ENCODE measurements around the gene CRKL.
A peak's percentile ranks its signal among the peaks of the same experiment; 100 is the strongest.

Gene CRKL

DNA sequence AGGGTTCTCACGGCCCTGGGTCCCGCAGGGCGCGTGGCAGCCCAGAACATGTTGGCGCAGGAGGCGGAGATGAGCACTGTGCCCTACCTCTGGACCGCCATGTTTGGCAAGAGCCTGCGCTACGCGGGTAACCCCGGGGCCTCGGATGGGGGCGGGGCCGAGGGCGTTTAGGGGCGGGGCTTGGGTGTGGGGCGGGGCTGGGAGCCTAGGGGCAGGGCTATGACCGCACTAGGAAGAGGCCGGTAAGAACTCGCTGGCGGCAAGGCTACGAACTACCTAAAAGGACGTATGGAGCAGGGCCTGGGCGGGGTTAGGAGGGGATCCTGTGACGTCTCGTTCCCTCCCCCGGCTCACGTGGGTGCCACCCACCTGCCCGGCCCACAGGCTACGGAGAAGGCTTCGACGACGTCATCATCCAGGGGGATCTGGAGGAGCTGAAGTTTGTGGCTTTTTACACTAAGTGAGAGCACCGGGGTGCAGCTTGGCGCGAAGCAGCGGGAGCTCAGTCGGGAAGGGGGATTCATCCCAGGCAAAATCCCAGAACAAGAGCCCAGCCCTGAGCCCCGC, 62.1 kb downstream of the CRKL start:
- Histone ChIP-seq H3K27ac (replicated peaks; ENCODE audit: low read length) (peak overlapping the region; percentile 32), H4K91ac (ENCODE audit: low read depth, low read length, poor library complexity) (no peak overlapping the region), H4K8ac (ENCODE audit: low read depth, low read length) (no peak overlapping the region), H3K14ac (ENCODE audit: low read length) (no peak overlapping the region), H3K9me3 (replicated peaks in 1 of 2; ENCODE audit: control insufficient read depth in 2 of 2, insufficient read depth in 1 of 2, low read depth in 1 of 2, low read length in 2 of 2) (peaks cover 7 to 9% of the 10 kb centered on the region in 2 donors), H3K23ac (ENCODE audit: low read depth, low read length, poor library complexity) (peak overlapping the region; percentile 83), H3K4me2 (ENCODE audit: insufficient read depth, low read length, poor library complexity, severe bottlenecking) (peak overlapping the region; percentile 38), H3K4ac (ENCODE audit: low read length) (no peak overlapping the region), H3K27me3 (ENCODE audit: control insufficient read depth in 3 of 3, insufficient read depth in 3 of 3, low read depth in 1 of 3, low read length in 3 of 3) (no peaks in the 10 kb centered on the region), H3K36me3 (replicated peaks in 1 of 2; ENCODE audit: control insufficient read depth in 2 of 2, insufficient read depth in 2 of 2, low read length in 2 of 2) (peaks cover 2 to 6% of the 10 kb centered on the region in 2 donors), H2BK12ac (ENCODE audit: low read length) (peak overlapping the region; percentile 47), H2BK120ac (ENCODE audit: low read depth, low read length) (no peak overlapping the region), H3K9ac (ENCODE audit: low read depth, low read length, poor library complexity) (peak overlapping the region; percentile 2), H3K4me3 (ENCODE audit: low read length in 2 of 2) (peak overlapping the region in 1 of 2 donors; percentile 7), H2BK5ac (ENCODE audit: low read length) (no peak overlapping the region), H3K79me1 (ENCODE audit: low read depth, low read length) (peaks cover 5% of the 10 kb centered on the region), H2BK15ac (ENCODE audit: low read length) (no peak overlapping the region), H2AFZ (ENCODE audit: low read length) (peak overlapping the region; percentile 58), H3K4me1 (ENCODE audit: control insufficient read depth in 2 of 2, insufficient read depth in 1 of 2, low read depth in 1 of 2, low read length in 2 of 2) (peaks cover 13 to 20% of the 10 kb centered on the region in 2 donors), H3K18ac (ENCODE audit: low read length) (peak overlapping the region; percentile 78), H2AK5ac (ENCODE audit: low read depth, low read length) (peak overlapping the region; percentile 87)
- peak; percentile 65 for DNase-seq (ENCODE audit: low spot score)
- WGBS, 2 donors (ENCODE audit: extremely low coverage in 2 of 2, insufficient read length in 2 of 2, insufficient replicate concordance in 1 of 2): no CpG with 5 or more reads among the region's 39 CpGs

DNA sequence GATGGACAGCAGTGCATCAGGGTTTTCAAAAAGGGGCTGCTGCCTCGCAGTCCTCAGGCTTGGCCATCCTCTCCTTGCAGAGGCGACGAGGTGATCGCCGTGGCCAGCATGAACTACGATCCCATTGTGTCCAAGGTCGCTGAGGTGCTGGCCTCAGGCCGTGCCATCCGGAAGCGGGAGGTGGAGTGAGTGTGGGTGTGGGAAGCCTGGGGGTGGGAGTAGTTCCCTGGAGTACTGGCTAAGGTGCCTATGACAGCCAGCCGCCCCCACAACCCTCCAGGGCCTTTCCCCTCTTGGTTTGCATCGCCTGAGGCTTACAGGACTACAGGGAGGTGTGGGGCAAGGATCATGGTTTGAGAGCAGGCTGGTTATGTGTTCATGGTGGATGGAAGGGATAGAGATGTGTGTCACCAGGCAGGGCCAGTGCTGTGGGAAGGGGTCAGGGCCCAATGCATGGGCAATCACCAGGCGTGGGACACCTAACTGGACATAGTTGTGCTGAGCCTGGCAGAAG, 62.8 kb downstream of the CRKL start:
- Histone ChIP-seq H3K9me3 (replicated peaks in 1 of 2; ENCODE audit: control insufficient read depth in 2 of 2, insufficient read depth in 1 of 2, low read depth in 1 of 2, low read length in 2 of 2) (peaks cover 7 to 9% of the 10 kb centered on the region in 2 donors), H3K4me2 (ENCODE audit: insufficient read depth, low read length, poor library complexity, severe bottlenecking) (peak overlapping the region; percentile 38), H3K4me1 (ENCODE audit: control insufficient read depth in 2 of 2, insufficient read depth in 1 of 2, low read depth in 1 of 2, low read length in 2 of 2) (peaks cover 13 to 20% of the 10 kb centered on the region in 2 donors), H4K8ac (ENCODE audit: low read depth, low read length) (peak overlapping the region; percentile 98), H3K9ac (ENCODE audit: low read depth, low read length, poor library complexity) (peak overlapping the region; percentile 2), H3K23ac (ENCODE audit: low read depth, low read length, poor library complexity) (peak overlapping the region; percentile 83), H2BK5ac (ENCODE audit: low read length) (no peak overlapping the region), H2BK120ac (ENCODE audit: low read depth, low read length) (no peak overlapping the region), H3K27ac (replicated peaks; ENCODE audit: low read length) (peak overlapping the region; percentile 32), H3K14ac (ENCODE audit: low read length) (no peak overlapping the region), H3K4ac (ENCODE audit: low read length) (no peak overlapping the region), H3K18ac (ENCODE audit: low read length) (peak overlapping the region; percentile 78), H2BK12ac (ENCODE audit: low read length) (peak overlapping the region; percentile 30), H2BK15ac (ENCODE audit: low read length) (peak overlapping the region; percentile 81), H3K79me1 (ENCODE audit: low read depth, low read length) (peaks cover 5% of the 10 kb centered on the region), H2AK5ac (ENCODE audit: low read depth, low read length) (peak overlapping the region; percentile 87), H4K91ac (ENCODE audit: low read depth, low read length, poor library complexity) (no peak overlapping the region), H3K36me3 (replicated peaks in 1 of 2; ENCODE audit: control insufficient read depth in 2 of 2, insufficient read depth in 2 of 2, low read length in 2 of 2) (peaks cover 2 to 10% of the 10 kb centered on the region in 2 donors), H3K27me3 (ENCODE audit: control insufficient read depth in 3 of 3, insufficient read depth in 3 of 3, low read depth in 1 of 3, low read length in 3 of 3) (no peaks in the 10 kb centered on the region), H2AFZ (ENCODE audit: low read length) (peak overlapping the region; percentile 58), H3K4me3 (ENCODE audit: low read length in 2 of 2) (peak overlapping the region in 1 of 2 donors; percentile 1)
- DNase-seq (ENCODE audit: low spot score): no peak
- no CpG with 5 or more reads among the region's 13 CpGs for WGBS, 2 donors (ENCODE audit: extremely low coverage in 2 of 2, insufficient read length in 2 of 2, insufficient replicate concordance in 1 of 2)

DNA sequence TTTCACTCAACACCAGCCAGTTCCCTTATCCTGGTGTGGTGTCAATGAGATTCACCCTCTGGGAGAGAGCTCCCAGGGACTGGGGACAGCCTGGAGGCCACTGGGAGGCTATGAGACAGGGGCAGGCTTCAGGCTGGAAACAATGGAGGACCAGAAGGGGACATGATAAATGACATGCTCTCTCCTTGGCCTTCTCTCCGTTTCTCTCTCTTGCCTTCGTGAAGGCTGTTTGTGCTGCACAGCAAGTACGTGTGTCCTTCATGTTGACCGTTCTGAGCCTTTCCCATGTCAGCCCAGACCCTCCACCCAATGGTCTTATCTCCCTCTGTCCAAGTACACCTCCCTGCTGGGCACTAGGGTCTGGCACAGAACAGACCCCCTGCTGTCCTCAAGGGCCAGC, 63.3 kb downstream of the CRKL start:
- Histone ChIP-seq H3K36me3 (replicated peaks in 1 of 2; ENCODE audit: control insufficient read depth in 2 of 2, insufficient read depth in 2 of 2, low read length in 2 of 2) (peaks cover 3 to 13% of the 10 kb centered on the region in 2 donors), H3K4me2 (ENCODE audit: insufficient read depth, low read length, poor library complexity, severe bottlenecking) (no peak overlapping the region), H4K91ac (ENCODE audit: low read depth, low read length, poor library complexity) (peak overlapping the region; percentile 2), H3K14ac (ENCODE audit: low read length) (no peak overlapping the region), H2AK5ac (ENCODE audit: low read depth, low read length) (peak overlapping the region; percentile 87), H2BK15ac (ENCODE audit: low read length) (peak overlapping the region; percentile 81), H3K18ac (ENCODE audit: low read length) (peak overlapping the region; percentile 67), H2AFZ (ENCODE audit: low read length) (no peak overlapping the region), H3K9ac (ENCODE audit: low read depth, low read length, poor library complexity) (no peak overlapping the region), H3K4ac (ENCODE audit: low read length) (no peak overlapping the region), H3K9me3 (replicated peaks in 1 of 2; ENCODE audit: control insufficient read depth in 2 of 2, insufficient read depth in 1 of 2, low read depth in 1 of 2, low read length in 2 of 2) (peaks cover 7 to 9% of the 10 kb centered on the region in 2 donors), H3K27ac (replicated peaks; ENCODE audit: low read length) (no peak overlapping the region), H3K4me1 (ENCODE audit: control insufficient read depth in 2 of 2, insufficient read depth in 1 of 2, low read depth in 1 of 2, low read length in 2 of 2) (peaks cover 13 to 20% of the 10 kb centered on the region in 2 donors), H3K79me1 (ENCODE audit: low read depth, low read length) (peaks cover 5% of the 10 kb centered on the region), H3K27me3 (ENCODE audit: control insufficient read depth in 3 of 3, insufficient read depth in 3 of 3, low read depth in 1 of 3, low read length in 3 of 3) (no peaks in the 10 kb centered on the region), H2BK120ac (ENCODE audit: low read depth, low read length) (no peak overlapping the region), H2BK12ac (ENCODE audit: low read length) (peak overlapping the region; percentile 30), H4K8ac (ENCODE audit: low read depth, low read length) (no peak overlapping the region), H3K23ac (ENCODE audit: low read depth, low read length, poor library complexity) (peak overlapping the region; percentile 83), H3K4me3 (ENCODE audit: low read length in 2 of 2) (peak overlapping the region in 1 of 2 donors; percentile 98), H2BK5ac (ENCODE audit: low read length) (no peak overlapping the region)
- no peak for DNase-seq (ENCODE audit: low spot score)
- no CpG with 5 or more reads among the region's 4 CpGs for WGBS, 2 donors (ENCODE audit: extremely low coverage in 2 of 2, insufficient read length in 2 of 2, insufficient replicate concordance in 1 of 2)

DNA sequence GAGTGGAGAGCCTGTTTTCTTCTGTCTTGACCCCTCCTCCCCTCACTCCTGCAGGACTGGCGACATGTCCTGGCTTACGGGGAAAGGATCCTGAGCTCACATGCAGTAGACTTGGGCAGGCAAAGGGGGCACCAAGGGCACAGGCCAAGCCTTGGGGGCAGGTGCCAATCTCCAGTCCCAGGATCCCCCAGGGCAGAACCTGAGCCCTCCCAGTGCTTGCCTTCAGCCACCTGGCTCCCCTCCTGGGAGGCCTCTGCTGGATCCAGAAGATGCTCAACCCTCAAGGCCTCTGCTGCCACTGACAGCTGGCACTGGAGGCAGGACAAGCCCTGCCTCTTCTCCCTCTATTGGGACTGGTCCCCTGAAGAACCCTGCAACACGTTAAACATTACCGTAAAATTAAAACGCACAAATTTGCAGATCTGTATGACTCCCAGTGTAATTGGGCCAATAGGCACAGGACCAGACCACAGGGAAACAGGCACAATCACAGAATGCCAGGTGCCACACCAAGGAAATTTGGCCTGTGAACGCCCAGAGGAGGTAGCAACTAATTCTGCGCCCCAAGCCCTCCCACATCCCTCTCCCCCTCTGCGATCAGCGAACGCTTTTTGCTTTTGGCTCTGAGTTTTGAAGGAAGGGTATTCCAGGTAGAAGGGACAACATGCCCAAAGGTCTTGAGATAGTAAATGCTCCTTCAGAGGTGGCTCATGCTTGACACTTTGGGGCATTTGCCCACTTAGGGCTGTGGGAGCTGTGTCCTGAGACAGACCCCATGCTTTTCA, 63.9 kb downstream of the CRKL start:
- Histone ChIP-seq H3K27ac (replicated peaks; ENCODE audit: low read length) (peak overlapping the region; percentile 88), H2BK15ac (ENCODE audit: low read length) (no peak overlapping the region), H2BK12ac (ENCODE audit: low read length) (no peak overlapping the region), H3K14ac (ENCODE audit: low read length) (no peak overlapping the region), H3K79me1 (ENCODE audit: low read depth, low read length) (peaks cover 5% of the 10 kb centered on the region), H2AK5ac (ENCODE audit: low read depth, low read length) (peak overlapping the region; percentile 9), H3K9me3 (replicated peaks in 1 of 2; ENCODE audit: control insufficient read depth in 2 of 2, insufficient read depth in 1 of 2, low read depth in 1 of 2, low read length in 2 of 2) (peaks cover 7 to 9% of the 10 kb centered on the region in 2 donors), H2BK120ac (ENCODE audit: low read depth, low read length) (no peak overlapping the region), H2BK5ac (ENCODE audit: low read length) (no peak overlapping the region), H3K4me3 (ENCODE audit: low read length in 2 of 2) (peak overlapping the region; percentile 92 to 98), H3K18ac (ENCODE audit: low read length) (peak overlapping the region; percentile 45), H3K27me3 (ENCODE audit: control insufficient read depth in 3 of 3, insufficient read depth in 3 of 3, low read depth in 1 of 3, low read length in 3 of 3) (no peaks in the 10 kb centered on the region), H3K9ac (ENCODE audit: low read depth, low read length, poor library complexity) (peak overlapping the region; percentile 98), H3K23ac (ENCODE audit: low read depth, low read length, poor library complexity) (peak overlapping the region; percentile 100), H4K8ac (ENCODE audit: low read depth, low read length) (no peak overlapping the region), H3K4me1 (ENCODE audit: control insufficient read depth in 2 of 2, insufficient read depth in 1 of 2, low read depth in 1 of 2, low read length in 2 of 2) (peaks cover 13 to 20% of the 10 kb centered on the region in 2 donors), H2AFZ (ENCODE audit: low read length) (peak overlapping the region; percentile 99), H3K36me3 (replicated peaks in 1 of 2; ENCODE audit: control insufficient read depth in 2 of 2, insufficient read depth in 2 of 2, low read length in 2 of 2) (peaks cover 5 to 19% of the 10 kb centered on the region in 2 donors), H3K4ac (ENCODE audit: low read length) (no peak overlapping the region), H3K4me2 (ENCODE audit: insufficient read depth, low read length, poor library complexity, severe bottlenecking) (peak overlapping the region; percentile 68), H4K91ac (ENCODE audit: low read depth, low read length, poor library complexity) (peak overlapping the region; percentile 2)
- WGBS, 2 donors (ENCODE audit: extremely low coverage in 2 of 2, insufficient read length in 2 of 2, insufficient replicate concordance in 1 of 2): no CpG with 5 or more reads among the region's 10 CpGs
- DNase-seq (ENCODE audit: low spot score): no peak
